Gastroesophageal sphincter (tissue), 3 donors: ENCODE results near the gene HPCAL1.

ENCODE experiments used
- CTCF ChIP-seq, 4 experiments: fragments of 200-600 bp in 2 of 4; fragments of 450-650 bp in 2 of 4; sonication (generic) in 1 of 4; IDR thresholded peaks; one replicate each; pipeline ENCODE4 v1.5.1; 2017 to 2019; ENCODE audit warnings: antibody characterized with exemption in 4 of 4, mild to moderate bottlenecking in 2 of 4, moderate library complexity in 2 of 4
- EP300 ChIP-seq: sonication (generic); formaldehyde crosslinking; IDR thresholded peaks from one replicate; pipeline ENCODE4 v1.6.1; 2017; ENCODE audit warnings: antibody characterized with exemption, mild to moderate bottlenecking
- POLR2A ChIP-seq, 2 donors: fragments of 450-650 bp; IDR thresholded peaks; one replicate each; pipeline ENCODE4 v1.6.1; 2017; ENCODE audit warnings: antibody characterized with exemption in 2 of 2, mild to moderate bottlenecking in 2 of 2, moderate library complexity in 1 of 2
- POLR2AphosphoS5 ChIP-seq: sonication (generic); formaldehyde crosslinking; IDR thresholded peaks from one replicate; pipeline ENCODE4 v1.6.1; 2017; ENCODE audit warnings: antibody characterized with exemption

DNA sequence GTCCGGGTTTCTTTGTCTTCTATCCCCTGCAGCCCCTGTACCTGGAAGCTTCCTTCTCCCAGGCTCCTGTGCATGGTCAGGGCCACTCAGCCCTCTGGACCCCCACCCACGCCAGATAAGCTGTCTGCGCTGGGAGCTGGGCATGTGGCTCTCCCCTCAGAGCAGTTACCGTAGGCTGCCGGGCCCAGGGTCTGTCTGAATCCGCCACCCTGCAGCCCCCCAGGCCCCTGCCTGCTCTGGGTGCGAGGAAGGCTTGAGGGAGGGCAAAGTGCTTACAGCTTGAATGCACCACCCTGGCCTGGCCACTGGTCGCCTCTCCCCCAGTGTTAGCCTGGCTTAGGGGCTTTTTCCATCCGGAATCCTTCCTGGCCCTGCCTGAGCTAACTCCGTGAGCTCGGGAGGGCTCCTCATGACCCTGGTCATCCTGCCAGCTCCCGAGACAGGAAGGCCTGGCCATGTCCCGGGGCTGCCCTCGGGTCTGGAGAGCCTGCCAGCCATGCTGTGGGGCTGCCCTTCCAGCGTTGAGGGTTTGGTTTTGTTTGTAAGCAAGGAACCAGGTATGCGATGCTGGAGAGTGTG lies 94.7 kb downstream of the HPCAL1 start:
- TF ChIP-seq CTCF (IDR thresholded peaks at IDR 0.05) (no peak), POLR2A (IDR thresholded peaks at IDR 0.05) (no peak), EP300 (no peak), POLR2AphosphoS5 (no peak)
